SK-N-SH (cell line): ENCODE data around the gene KRTAP5-3. TPM values are rescaled to one million over a fixed set of nuclear protein-coding genes. Genes with fewer than 3 reads are reported as not detected.

ENCODE experiments used
- CTCF ChIA-PET: fragments of 300-600, 350-600 bp; formaldehyde crosslinking; extraction: SDS; loops from one replicate; lab custom pipeline; 2021; lab: Yijun Ruan, JAX
- POLR2A ChIA-PET: fragments of 350-600 bp; sonication (Branson Sonifier 250); formaldehyde crosslinking; extraction: SDS; loops from one replicate; lab custom pipeline; 2020; ENCODE audit warnings: antibody characterized with exemption, inconsistent platforms; lab: Yijun Ruan, JAX
- DNase-seq: peaks from one replicate; pipeline ENCODE4 v3.0.0; 2012
- H2AFZ ChIP-seq: fragments of 200-600 bp; sonication (generic); 2 replicates; pipeline ENCODE4 v1.8.1; 2016; ENCODE audit warnings: antibody characterized with exemption, mild to moderate bottlenecking, low read depth
- H3F3A ChIP-seq: fragments of 200-600 bp; sonication (generic); replicated peaks from 2 replicates; pipeline ENCODE3; 2016; ENCODE audit warnings: antibody characterized with exemption, mild to moderate bottlenecking; ENCODE audit not compliant: insufficient read depth
- H3K27ac ChIP-seq, 2 experiments: fragments of 200-500 bp in 1 of 2; fragments of 200-600 bp in 1 of 2; sonication (Bioruptor generic) in 1 of 2; sonication (generic), shearing (Covaris generic) in 1 of 2; 2 replicates each; pipeline versions ENCODE4 v1.5.1 to v1.6.1; 2014 to 2016; ENCODE audit warnings: low read depth in 2 of 2, inconsistent platforms in 1 of 2, low read length in 1 of 2, mild to moderate bottlenecking in 1 of 2, mixed read lengths in 1 of 2
- H3K27me3 ChIP-seq: fragments of 200-600 bp; sonication (generic), shearing (Covaris generic); 2 replicates; pipeline ENCODE4 v1.6.1; 2016; ENCODE audit warnings: mixed run types; ENCODE audit not compliant: insufficient read depth
- H3K36me3 ChIP-seq, 2 experiments: fragments of 200-500 bp in 1 of 2; fragments of 200-600 bp in 1 of 2; sonication (Bioruptor generic) in 1 of 2; sonication (generic) in 1 of 2; replicated peaks in 1 of 2; 2 replicates each; pipeline versions ENCODE3 to v1.5.1; 2014 to 2016; ENCODE audit warnings: low read length in 1 of 2, mild to moderate bottlenecking in 1 of 2; ENCODE audit not compliant: insufficient read depth in 2 of 2, control insufficient read depth in 1 of 2
- H3K4me1 ChIP-seq, 2 experiments: fragments of 200-500 bp in 1 of 2; fragments of 200-600 bp in 1 of 2; sonication (Bioruptor generic) in 1 of 2; sonication (generic), shearing (Covaris generic) in 1 of 2; 2 replicates each; pipeline versions ENCODE4 v1.5.1 to v1.6.1; 2014 to 2016; ENCODE audit warnings: low read depth in 1 of 2, low read length in 1 of 2, mixed run types in 1 of 2; ENCODE audit not compliant: insufficient read depth in 2 of 2, control insufficient read depth in 1 of 2
- H3K4me2 ChIP-seq: fragments of 200-600 bp; sonication (generic), shearing (Covaris generic); 2 replicates; pipeline ENCODE4 v1.6.1; 2017; ENCODE audit warnings: mixed run types
- H3K4me3 ChIP-seq, 2 experiments: fragments of 200-500 bp in 1 of 2; fragments of 200-600 bp in 1 of 2; sonication (Bioruptor generic) in 1 of 2; sonication (generic), shearing (Covaris generic) in 1 of 2; 2 replicates each; pipeline versions ENCODE4 v1.5.1 to v1.8.1; 2014 to 2016; ENCODE audit warnings: low read depth in 2 of 2, inconsistent platforms in 1 of 2, low read length in 1 of 2, mild to moderate bottlenecking in 1 of 2, mixed read lengths in 1 of 2, moderate library complexity in 1 of 2
- H3K79me2 ChIP-seq: fragments of 200-600 bp; sonication (generic); 2 replicates; pipeline ENCODE4 v1.8.1; 2017; ENCODE audit warnings: mild to moderate bottlenecking; ENCODE audit not compliant: insufficient read depth
- H3K9ac ChIP-seq: fragments of 200-600 bp; sonication (generic); 2 replicates; pipeline ENCODE4 v1.6.1; 2017; ENCODE audit warnings: mixed run types
- H3K9me2 ChIP-seq: fragments of 200-600 bp; sonication (generic); 2 replicates; pipeline ENCODE4 v1.6.1; 2017; ENCODE audit warnings: mixed run types
- H3K9me3 ChIP-seq: fragments of 200-600 bp; sonication (generic); 2 replicates; pipeline ENCODE4 v1.6.1; 2017; ENCODE audit warnings: mixed run types, mild to moderate bottlenecking, moderate library complexity
- H4K20me1 ChIP-seq: fragments of 200-600 bp; sonication (generic); 2 replicates; pipeline ENCODE4 v1.6.1; 2017; ENCODE audit warnings: mild to moderate bottlenecking, mixed run types; ENCODE audit not compliant: insufficient read depth
- ELF1 ChIP-seq: IDR thresholded peaks from 2 replicates; pipeline ENCODE4 v1.4.0; 2012
- EP300 ChIP-seq, 2 experiments: IDR thresholded peaks; 2 replicates each; pipeline versions ENCODE4 v1.4.0 to v1.6.1; 2012; ENCODE audit warnings: borderline replicate concordance in 1 of 2, low read depth in 1 of 2, low read length in 1 of 2
- FOSL2 ChIP-seq: IDR thresholded peaks from 2 replicates; pipeline ENCODE4 v1.4.0; 2012; ENCODE audit warnings: low read depth, mild to moderate bottlenecking, moderate library complexity, borderline replicate concordance
- FOXJ3 ChIP-seq: sonication (generic); formaldehyde crosslinking; IDR thresholded peaks from 2 replicates; pipeline ENCODE4 v1.5.1; 2020; ENCODE audit warnings: mild to moderate bottlenecking, missing genetic modification reagents
- FOXM1 ChIP-seq: IDR thresholded peaks from 2 replicates; pipeline ENCODE4 v1.4.0; 2012; ENCODE audit warnings: low read depth, mild to moderate bottlenecking
- GABPA ChIP-seq: IDR thresholded peaks from 2 replicates; pipeline ENCODE4 v1.4.0; 2012; ENCODE audit warnings: low read depth, mild to moderate bottlenecking
- GATA2 ChIP-seq: sonication (generic); formaldehyde crosslinking; IDR thresholded peaks from 2 replicates; pipeline ENCODE4 v1.5.0; 2020; ENCODE audit warnings: mild to moderate bottlenecking, missing genetic modification reagents
- MEF2A ChIP-seq: IDR thresholded peaks from 2 replicates; pipeline ENCODE4 v1.4.0; 2012; ENCODE audit warnings: low read depth, borderline replicate concordance
- NFIC ChIP-seq: IDR thresholded peaks from 2 replicates; pipeline ENCODE4 v1.4.0; 2012; ENCODE audit warnings: borderline replicate concordance
- NRF1 ChIP-seq: IDR thresholded peaks from 2 replicates; pipeline ENCODE4 v1.6.1; 2012; ENCODE audit warnings: low read depth, mild to moderate bottlenecking, low read length
- POLR2AphosphoS5 ChIP-seq: IDR thresholded peaks from 2 replicates; pipeline ENCODE4 v1.6.1; 2012; ENCODE audit warnings: low read depth, low read length
- RAD21 ChIP-seq: IDR thresholded peaks from 2 replicates; pipeline ENCODE4 v1.6.1; 2012; ENCODE audit warnings: mild to moderate bottlenecking, low read length
- RXRA ChIP-seq: IDR thresholded peaks from 2 replicates; pipeline ENCODE4 v1.4.0; 2012; ENCODE audit warnings: low read depth, mild to moderate bottlenecking, borderline replicate concordance
- SIN3A ChIP-seq: IDR thresholded peaks from 2 replicates; pipeline ENCODE4 v1.6.1; 2012; ENCODE audit warnings: low read depth, mild to moderate bottlenecking, low read length, moderate library complexity, borderline replicate concordance
- SMC3 ChIP-seq: IDR thresholded peaks from 2 replicates; pipeline ENCODE4 v1.6.1; 2012; ENCODE audit warnings: low read depth, low read length, improper control_type of control experiment
- WGBS: methylation state at CpG from one replicate; pipeline ENCODE4 v1.1.6; 2017; ENCODE audit warnings: low lambda C conversion rate; 5-methylcytosine and 5-hydroxymethylcytosine counted together
- polyA plus RNA-seq, 3 experiments: library from polyadenylated mRNA; depleted of rRNA; stranded (reverse); fragments of >200 nt; gene quantifications; 2 replicates each; pipeline ENCODE4 v1.2.3, GENCODE V29; 2012
- TF ChIP-seq, protein P1 (sequence below): IDR thresholded peaks from 2 replicates; pipeline ENCODE4 v1.6.1; 2012; ENCODE audit warnings: mild to moderate bottlenecking, low read depth, low read length, moderate library complexity
- TF ChIP-seq, protein P2 (sequence below): IDR thresholded peaks from 2 replicates; pipeline ENCODE4; 2012

KRTAP5-3 gene
- polyA plus RNA-seq, 1 of the 3 experiments (the other 2 are of a cell fraction) = not detected

DNA sequence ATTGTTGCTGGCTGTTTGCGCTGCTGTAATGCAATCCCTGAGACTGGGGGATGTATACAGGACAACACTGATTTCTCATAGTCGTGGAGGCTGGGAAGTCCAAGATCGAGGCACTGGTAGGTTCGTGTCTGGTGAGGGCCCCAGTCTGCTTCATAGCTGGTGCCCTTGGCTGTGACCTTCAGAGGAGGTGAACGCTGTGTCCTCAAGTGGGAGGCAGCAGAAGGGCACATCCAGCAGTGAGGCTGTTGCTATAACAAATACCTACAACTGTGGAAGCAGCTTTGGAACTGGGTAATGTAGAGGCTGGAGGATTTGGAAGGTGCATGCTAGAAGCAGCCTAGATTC lies 42.6 kb upstream of the KRTAP5-3 start:
- peaks cover 0 to 22% of the 10 kb centered on the region in 2 experiments; a peak in 1 of 4 replicates for H3K4me1 ChIP-seq
- H4K20me1 ChIP-seq = no peaks in the 10 kb centered on the region
- H3K79me2 ChIP-seq = no peaks in the 10 kb centered on the region
- H3K4me3 ChIP-seq = no peak overlapping the region
- CTCF ChIA-PET = interaction anchor here (0.8 to 9.9 kb wide), 10 partner anchors 11 to 502 kb away, joined by 3 to 277 read pairs (median 7); partner anchors contain the start of gene SYT8
- TF ChIP-seq FOXJ3 (no peak), NFIC (no peak), SMC3 (no peak), NRF1 (no peak), FOXM1 (no peak), FOSL2 (no peak), GABPA (no peak), MEF2A (no peak), EP300 (IDR thresholded peaks at IDR 0.05; ENCODE audit: borderline replicate concordance in 1 of 2, low read depth in 1 of 2, low read length in 1 of 2) (no peak), GATA2 (CRISPR knock-in tag) (no peak), SIN3A (no peak), POLR2AphosphoS5 (no peak), RXRA (no peak), RAD21 (no peak), ELF1 (no peak)
- TF ChIP-seq, protein P1, sequence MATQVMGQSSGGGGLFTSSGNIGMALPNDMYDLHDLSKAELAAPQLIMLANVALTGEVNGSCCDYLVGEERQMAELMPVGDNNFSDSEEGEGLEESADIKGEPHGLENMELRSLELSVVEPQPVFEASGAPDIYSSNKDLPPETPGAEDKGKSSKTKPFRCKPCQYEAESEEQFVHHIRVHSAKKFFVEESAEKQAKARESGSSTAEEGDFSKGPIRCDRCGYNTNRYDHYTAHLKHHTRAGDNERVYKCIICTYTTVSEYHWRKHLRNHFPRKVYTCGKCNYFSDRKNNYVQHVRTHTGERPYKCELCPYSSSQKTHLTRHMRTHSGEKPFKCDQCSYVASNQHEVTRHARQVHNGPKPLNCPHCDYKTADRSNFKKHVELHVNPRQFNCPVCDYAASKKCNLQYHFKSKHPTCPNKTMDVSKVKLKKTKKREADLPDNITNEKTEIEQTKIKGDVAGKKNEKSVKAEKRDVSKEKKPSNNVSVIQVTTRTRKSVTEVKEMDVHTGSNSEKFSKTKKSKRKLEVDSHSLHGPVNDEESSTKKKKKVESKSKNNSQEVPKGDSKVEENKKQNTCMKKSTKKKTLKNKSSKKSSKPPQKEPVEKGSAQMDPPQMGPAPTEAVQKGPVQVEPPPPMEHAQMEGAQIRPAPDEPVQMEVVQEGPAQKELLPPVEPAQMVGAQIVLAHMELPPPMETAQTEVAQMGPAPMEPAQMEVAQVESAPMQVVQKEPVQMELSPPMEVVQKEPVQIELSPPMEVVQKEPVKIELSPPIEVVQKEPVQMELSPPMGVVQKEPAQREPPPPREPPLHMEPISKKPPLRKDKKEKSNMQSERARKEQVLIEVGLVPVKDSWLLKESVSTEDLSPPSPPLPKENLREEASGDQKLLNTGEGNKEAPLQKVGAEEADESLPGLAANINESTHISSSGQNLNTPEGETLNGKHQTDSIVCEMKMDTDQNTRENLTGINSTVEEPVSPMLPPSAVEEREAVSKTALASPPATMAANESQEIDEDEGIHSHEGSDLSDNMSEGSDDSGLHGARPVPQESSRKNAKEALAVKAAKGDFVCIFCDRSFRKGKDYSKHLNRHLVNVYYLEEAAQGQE = no peak
- TF ChIP-seq, protein P2, sequence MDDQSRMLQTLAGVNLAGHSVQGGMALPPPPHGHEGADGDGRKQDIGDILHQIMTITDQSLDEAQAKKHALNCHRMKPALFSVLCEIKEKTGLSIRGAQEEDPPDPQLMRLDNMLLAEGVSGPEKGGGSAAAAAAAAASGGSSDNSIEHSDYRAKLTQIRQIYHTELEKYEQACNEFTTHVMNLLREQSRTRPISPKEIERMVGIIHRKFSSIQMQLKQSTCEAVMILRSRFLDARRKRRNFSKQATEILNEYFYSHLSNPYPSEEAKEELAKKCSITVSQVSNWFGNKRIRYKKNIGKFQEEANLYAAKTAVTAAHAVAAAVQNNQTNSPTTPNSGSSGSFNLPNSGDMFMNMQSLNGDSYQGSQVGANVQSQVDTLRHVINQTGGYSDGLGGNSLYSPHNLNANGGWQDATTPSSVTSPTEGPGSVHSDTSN = no peak
- POLR2A ChIA-PET = interaction anchor here (0.8 kb wide), 1 partner anchor 11 kb away, joined by 3 read pairs; no protein-coding TSS in a partner anchor
- no peaks in the 10 kb centered on the region for H3K36me3 ChIP-seq
- no peak overlapping the region for H3K27ac ChIP-seq
- no peak overlapping the region for H3K4me2 ChIP-seq
- DNase-seq = no peak
- no peaks in the 10 kb centered on the region for H3K9me3 ChIP-seq
- H3K27me3 ChIP-seq = no peaks in the 10 kb centered on the region
- no peaks in the 10 kb centered on the region for H3K9me2 ChIP-seq
- 38% methylated on average over 5 of the region's 5 CpGs for WGBS
- no peak overlapping the region for H2AFZ ChIP-seq
- no peak overlapping the region for H3K9ac ChIP-seq
- no peaks in the 10 kb centered on the region for H3F3A ChIP-seq
